Hepatocyte (in vitro differentiated cells): ENCODE results near the gene PROC. TPM values are rescaled to one million over a fixed set of nuclear protein-coding genes. Genes with fewer than 3 reads are reported as not detected.

ENCODE experiments used
- DNase-seq: peaks from one replicate; pipeline ENCODE4 v3.0.0-alpha.2; 2016; ENCODE audit warnings: low spot score
- H2AFZ ChIP-seq: fragments of 200-600 bp; sonication (generic); 2 replicates; pipeline ENCODE4 v1.6.0; 2016; ENCODE audit warnings: antibody characterized with exemption, mild to moderate bottlenecking
- H3K27ac ChIP-seq: fragments of 200-600 bp; sonication (generic); 2 replicates; pipeline ENCODE4 v1.5.1; 2016; ENCODE audit warnings: mild to moderate bottlenecking
- H3K27me3 ChIP-seq: fragments of 200-600 bp; sonication (generic); 2 replicates; pipeline ENCODE4 v1.6.1; 2016
- H3K36me3 ChIP-seq: fragments of 200-600 bp; sonication (generic); replicated peaks from 2 replicates; pipeline ENCODE4 v1.5.1; 2016; ENCODE audit warnings: low read depth; ENCODE audit not compliant: insufficient read depth
- H3K4me1 ChIP-seq: fragments of 200-600 bp; sonication (generic); 2 replicates; pipeline ENCODE4 v1.5.1; 2016; ENCODE audit warnings: mild to moderate bottlenecking, moderate library complexity; ENCODE audit not compliant: insufficient read depth
- H3K4me2 ChIP-seq: fragments of 200-600 bp; sonication (generic); 2 replicates; pipeline ENCODE4 v1.6.0; 2016
- H3K4me3 ChIP-seq: fragments of 200-600 bp; sonication (generic); 2 replicates; pipeline ENCODE4 v1.5.1; 2016; ENCODE audit warnings: mild to moderate bottlenecking
- H3K79me2 ChIP-seq: fragments of 200-600 bp; sonication (generic); 2 replicates; pipeline ENCODE4 v1.6.0; 2017; ENCODE audit warnings: mild to moderate bottlenecking
- H3K9me2 ChIP-seq: fragments of 200-600 bp; sonication (generic); replicated peaks from 2 replicates; pipeline ENCODE4 v1.6.0; 2017; ENCODE audit warnings: mild to moderate bottlenecking; ENCODE audit not compliant: insufficient read depth
- H3K9me3 ChIP-seq: fragments of 200-600 bp; sonication (generic); 2 replicates; pipeline ENCODE4 v1.5.1; 2016; ENCODE audit warnings: low read depth, mild to moderate bottlenecking
- H4K20me1 ChIP-seq: fragments of 200-600 bp; sonication (generic); 2 replicates; pipeline ENCODE4 v1.6.0; 2016; ENCODE audit warnings: mild to moderate bottlenecking; ENCODE audit not compliant: insufficient read depth, poor library complexity, severe bottlenecking
- EZH2 ChIP-seq: fragments of 200-600 bp; sonication (generic); IDR thresholded peaks from 2 replicates; pipeline ENCODE4 v1.6.1; 2016; ENCODE audit warnings: antibody characterized with exemption, mild to moderate bottlenecking, borderline replicate concordance
- EZH2phosphoT487 ChIP-seq: fragments of 200-600 bp; sonication (generic); IDR thresholded peaks from one replicate; pipeline ENCODE4 v1.6.1; 2018; ENCODE audit warnings: antibody characterized with exemption, mild to moderate bottlenecking, low read depth, moderate library complexity; ENCODE audit not compliant: unreplicated experiment, severe bottlenecking
- WGBS: methylation state at CpG from one replicate; pipeline ENCODE4 v1.1.6; 2016; ENCODE audit warnings: low lambda C conversion rate; ENCODE audit errors: missing lambda C conversion rate; 5-methylcytosine and 5-hydroxymethylcytosine counted together
- polyA plus RNA-seq: library from polyadenylated mRNA; unstranded; fragments of >200 nt; fragmentation: Nextera tagmentation; extraction: Ambion mirVana; gene quantifications from 2 replicates; pipeline ENCODE4 v1.2.1, GENCODE V29; 2016
- total RNA-seq: library from RNA; depleted of rRNA; stranded (reverse); fragments of >200 nt; gene quantifications from 2 replicates; pipeline ENCODE4 v1.2.3, GENCODE V29; 2014
- TF ChIP-seq, protein P1 (sequence below): fragments of 200-600 bp; sonication (generic); IDR thresholded peaks from 2 replicates; pipeline ENCODE4 v1.5.1; 2016; ENCODE audit warnings: antibody characterized with exemption, mild to moderate bottlenecking; ENCODE audit not compliant: poor library complexity

PROC gene
- total and polyA plus RNA-seq, 2 experiments from 2014 or later: 42.6 to 70.2 TPM

DNA sequence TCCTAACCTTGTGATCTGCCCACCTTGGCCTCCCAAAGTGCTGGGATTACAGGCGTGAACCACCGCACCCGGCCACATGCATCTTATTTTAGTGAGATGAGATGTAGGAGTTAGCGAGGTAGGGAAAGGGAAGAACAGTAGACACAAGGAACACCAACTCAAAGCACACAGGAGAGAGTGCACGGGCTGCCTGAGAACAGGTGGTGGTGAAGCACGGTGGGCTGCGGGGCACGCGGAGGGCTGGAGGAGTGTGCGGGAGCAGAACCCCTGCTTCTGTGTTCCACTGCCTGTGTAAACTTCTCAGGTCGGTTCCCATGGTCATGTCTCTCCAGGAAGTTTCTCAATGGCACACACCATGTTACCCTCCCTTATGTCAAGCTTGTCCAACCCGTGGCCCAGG, 38.7 kb downstream of the PROC start:
- Histone ChIP-seq H3K4me1 (peaks cover 13% of the 10 kb centered on the region), H3K27ac (no peak overlapping the region), H3K9me3 (no peaks in the 10 kb centered on the region), H3K79me2 (no peaks in the 10 kb centered on the region), H3K9me2 (no peaks in the 10 kb centered on the region), H3K4me2 (no peak overlapping the region), H2AFZ (no peak overlapping the region), H3K4me3 (no peak overlapping the region), H4K20me1 (no peaks in the 10 kb centered on the region), H3K27me3 (no peaks in the 10 kb centered on the region), H3K36me3 (no peaks in the 10 kb centered on the region)
- 96% methylated on average over 12 of the region's 12 CpGs for WGBS
- TF ChIP-seq EZH2 (no peak), EZH2phosphoT487 (no peak)
- TF ChIP-seq, protein P1, sequence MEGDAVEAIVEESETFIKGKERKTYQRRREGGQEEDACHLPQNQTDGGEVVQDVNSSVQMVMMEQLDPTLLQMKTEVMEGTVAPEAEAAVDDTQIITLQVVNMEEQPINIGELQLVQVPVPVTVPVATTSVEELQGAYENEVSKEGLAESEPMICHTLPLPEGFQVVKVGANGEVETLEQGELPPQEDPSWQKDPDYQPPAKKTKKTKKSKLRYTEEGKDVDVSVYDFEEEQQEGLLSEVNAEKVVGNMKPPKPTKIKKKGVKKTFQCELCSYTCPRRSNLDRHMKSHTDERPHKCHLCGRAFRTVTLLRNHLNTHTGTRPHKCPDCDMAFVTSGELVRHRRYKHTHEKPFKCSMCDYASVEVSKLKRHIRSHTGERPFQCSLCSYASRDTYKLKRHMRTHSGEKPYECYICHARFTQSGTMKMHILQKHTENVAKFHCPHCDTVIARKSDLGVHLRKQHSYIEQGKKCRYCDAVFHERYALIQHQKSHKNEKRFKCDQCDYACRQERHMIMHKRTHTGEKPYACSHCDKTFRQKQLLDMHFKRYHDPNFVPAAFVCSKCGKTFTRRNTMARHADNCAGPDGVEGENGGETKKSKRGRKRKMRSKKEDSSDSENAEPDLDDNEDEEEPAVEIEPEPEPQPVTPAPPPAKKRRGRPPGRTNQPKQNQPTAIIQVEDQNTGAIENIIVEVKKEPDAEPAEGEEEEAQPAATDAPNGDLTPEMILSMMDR: no peak
- no peak for DNase-seq

DNA sequence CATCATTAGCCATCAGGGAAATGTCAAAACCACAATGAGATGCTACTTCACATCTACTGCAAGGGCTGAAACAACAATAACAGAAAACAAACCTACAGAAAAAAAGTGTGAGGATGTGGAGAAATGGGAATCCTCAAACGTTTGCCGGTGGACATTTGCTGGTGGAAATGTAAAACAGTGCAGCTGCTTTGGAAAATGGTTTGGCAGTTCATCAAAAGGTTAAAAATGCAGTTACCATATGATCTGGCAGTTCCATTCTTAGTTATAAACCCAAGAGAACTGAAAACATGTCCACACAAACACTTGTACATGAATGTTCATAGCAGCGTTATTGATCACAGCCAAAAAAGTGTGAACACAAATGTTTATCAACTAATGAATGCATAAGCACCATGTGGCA, 44.2 kb downstream of the PROC start:
- Histone ChIP-seq H4K20me1 (no peaks in the 10 kb centered on the region), H2AFZ (no peak overlapping the region), H3K9me3 (no peaks in the 10 kb centered on the region), H3K27ac (no peak overlapping the region), H3K4me2 (no peak overlapping the region), H3K9me2 (no peaks in the 10 kb centered on the region), H3K4me1 (no peaks in the 10 kb centered on the region), H3K4me3 (no peak overlapping the region), H3K36me3 (no peaks in the 10 kb centered on the region), H3K79me2 (no peaks in the 10 kb centered on the region), H3K27me3 (no peaks in the 10 kb centered on the region)
- no peak for DNase-seq
- WGBS: 81% methylated on average over 3 of the region's 3 CpGs
- TF ChIP-seq EZH2phosphoT487 (no peak), EZH2 (no peak)
- TF ChIP-seq, protein P1: no peak

DNA sequence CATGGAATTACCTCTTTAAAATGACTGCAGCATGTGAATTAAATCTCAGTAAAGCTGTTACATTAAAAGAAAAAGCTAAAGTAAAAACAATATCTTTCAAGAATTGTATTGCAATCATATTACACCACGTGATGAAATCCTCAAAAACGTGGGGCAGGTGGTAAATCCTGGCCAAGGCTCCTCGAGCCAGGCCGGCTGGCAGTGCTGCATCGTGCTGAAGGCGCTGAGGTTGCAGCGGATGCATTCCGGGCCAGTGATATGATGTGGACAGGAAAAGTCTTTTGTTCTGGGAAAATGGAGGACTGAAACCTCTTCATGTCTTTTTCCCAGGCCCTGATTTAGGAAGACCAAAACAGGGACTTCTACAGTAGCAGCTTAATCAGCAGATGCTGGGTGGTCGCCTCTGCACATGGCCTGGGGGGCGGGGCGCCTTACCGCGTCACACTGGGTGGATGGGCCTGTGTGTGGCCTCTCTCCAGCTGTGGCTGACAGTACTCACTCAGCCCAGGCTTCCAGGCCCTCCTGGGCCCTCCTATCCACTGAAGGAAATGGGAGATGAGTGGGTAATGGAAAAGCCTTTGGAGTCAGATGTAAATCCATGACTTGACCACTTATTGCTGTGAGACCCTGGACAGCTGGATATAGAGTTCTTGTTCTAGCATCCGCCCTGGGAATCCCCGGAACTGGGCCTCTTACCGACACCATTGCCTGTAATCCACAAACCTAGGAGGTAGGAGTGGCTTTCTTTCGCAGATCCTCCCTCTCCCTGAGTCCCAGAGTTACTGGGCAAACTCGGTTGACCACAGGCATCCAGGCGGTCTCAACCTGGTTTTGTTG, 45.1 kb downstream of the PROC start:
- H3K9me3 ChIP-seq: no peaks in the 10 kb centered on the region

More for the DNA sequence above, 45.1 kb downstream of the PROC start:
- Histone ChIP-seq H3K4me1 (no peaks in the 10 kb centered on the region), H3K4me2 (no peak overlapping the region), H3K27ac (peak overlapping the region; percentile 2), H3K79me2 (no peaks in the 10 kb centered on the region), H3K4me3 (no peak overlapping the region), H4K20me1 (no peaks in the 10 kb centered on the region), H3K9me2 (no peaks in the 10 kb centered on the region), H3K27me3 (no peaks in the 10 kb centered on the region), H3K36me3 (no peaks in the 10 kb centered on the region), H2AFZ (no peak overlapping the region)
- DNase-seq: peak; percentile 17
- WGBS: 73% methylated on average over 19 of the region's 19 CpGs
- TF ChIP-seq EZH2: no peak
- no peak for TF ChIP-seq EZH2phosphoT487
- TF ChIP-seq, protein P1: no peak
